Mesenchymal stem cell (in vitro differentiated cells and primary cell): ENCODE results near the gene JPH4.
A peak's percentile ranks its signal among the peaks of the same experiment; 100 is the strongest.

Source experiments
- DNase-seq: peaks from one replicate; pipeline ENCODE4 v3.0.0-alpha.2; 2013
- H2AFZ ChIP-seq: one replicate; pipeline ENCODE4 v1.6.1; 2013; ENCODE audit warnings: low read depth, mild to moderate bottlenecking, control low read depth, inconsistent platforms, low read length, moderate library complexity
- H2AK5ac ChIP-seq: 2 replicates; pipeline ENCODE4 v1.6.1; 2013; ENCODE audit warnings: low read length, moderate library complexity, mild to moderate bottlenecking, inconsistent platforms; ENCODE audit not compliant: severe bottlenecking
- H2BK120ac ChIP-seq: one replicate; pipeline ENCODE4 v1.6.1; 2013; ENCODE audit warnings: low read depth, mild to moderate bottlenecking, inconsistent platforms, low read length, moderate library complexity
- H2BK12ac ChIP-seq, 2 experiments: one replicate each; pipeline ENCODE4 v1.6.1; 2013; ENCODE audit warnings: inconsistent platforms in 2 of 2, low read length in 2 of 2, mild to moderate bottlenecking in 2 of 2, moderate library complexity in 2 of 2, control low read depth in 1 of 2
- H2BK15ac ChIP-seq: one replicate; pipeline ENCODE4 v1.6.1; 2013; ENCODE audit warnings: mild to moderate bottlenecking, low read depth, inconsistent platforms; ENCODE audit not compliant: poor library complexity, severe bottlenecking
- H2BK5ac ChIP-seq: 2 replicates; pipeline ENCODE4 v1.6.1; 2013; ENCODE audit warnings: low read depth, mild to moderate bottlenecking, low read length, control low read depth, inconsistent platforms; ENCODE audit not compliant: poor library complexity, severe bottlenecking
- H3K14ac ChIP-seq, 2 experiments: one replicate each; pipeline ENCODE4 v1.6.1; 2013; ENCODE audit warnings: inconsistent platforms in 2 of 2, low read length in 2 of 2, control low read depth in 1 of 2, mild to moderate bottlenecking in 1 of 2, moderate library complexity in 1 of 2
- H3K18ac ChIP-seq, 2 experiments: one replicate each; pipeline ENCODE4 v1.6.1; 2013; ENCODE audit warnings: inconsistent platforms in 2 of 2, low read length in 2 of 2, control low read depth in 1 of 2, low read depth in 1 of 2, mild to moderate bottlenecking in 1 of 2
- H3K23ac ChIP-seq, 2 experiments: one replicate each; pipeline ENCODE4 v1.6.1; 2013; ENCODE audit warnings: inconsistent platforms in 2 of 2, low read length in 2 of 2, mild to moderate bottlenecking in 2 of 2, moderate library complexity in 2 of 2, control low read depth in 1 of 2
- H3K27ac ChIP-seq: 2 replicates; pipeline ENCODE4 v1.5.1; 2013; ENCODE audit warnings: mild to moderate bottlenecking, moderate library complexity, low read length, control low read depth, inconsistent platforms; ENCODE audit not compliant: poor library complexity, severe bottlenecking
- H3K27me3 ChIP-seq, 2 experiments: 2 replicates each; pipeline versions ENCODE4 v1.6.1 to v1.7.0; 2013; ENCODE audit warnings: low read length in 2 of 2, mild to moderate bottlenecking in 2 of 2, moderate library complexity in 2 of 2, control low read depth in 1 of 2, inconsistent platforms in 1 of 2; ENCODE audit not compliant: control insufficient read depth in 1 of 2, insufficient read depth in 1 of 2
- H3K36me3 ChIP-seq, 2 experiments: 2 replicates each; pipeline versions ENCODE4 v1.6.1 to v1.7.0; 2013; ENCODE audit warnings: low read length in 2 of 2, control low read depth in 1 of 2, inconsistent platforms in 1 of 2, low read depth in 1 of 2, mild to moderate bottlenecking in 1 of 2; ENCODE audit not compliant: insufficient read depth in 2 of 2, control insufficient read depth in 1 of 2
- H3K4ac ChIP-seq, 2 experiments: one replicate each; pipeline ENCODE4 v1.6.1; 2013; ENCODE audit warnings: inconsistent platforms in 2 of 2, low read length in 2 of 2, mild to moderate bottlenecking in 2 of 2, moderate library complexity in 2 of 2, control low read depth in 1 of 2, low read depth in 1 of 2
- H3K4me1 ChIP-seq: 2 replicates; pipeline ENCODE4 v1.6.1; 2013; ENCODE audit warnings: low read depth, low read length, control low read depth; ENCODE audit not compliant: control insufficient read depth, insufficient read depth
- H3K4me2 ChIP-seq: 2 replicates; pipeline ENCODE4 v1.6.1; 2013; ENCODE audit warnings: low read length, mild to moderate bottlenecking, inconsistent platforms; ENCODE audit not compliant: poor library complexity, severe bottlenecking
- H3K4me3 ChIP-seq, 2 experiments: 2 replicates each; pipeline versions ENCODE4 v1.5.1 to v1.7.0; 2013; ENCODE audit warnings: low read length in 2 of 2, mild to moderate bottlenecking in 2 of 2, control low read depth in 1 of 2, low read depth in 1 of 2; ENCODE audit not compliant: insufficient read depth in 1 of 2
- H3K79me1 ChIP-seq: replicated peaks from 2 replicates; pipeline ENCODE4 v1.6.1; 2013; ENCODE audit warnings: mild to moderate bottlenecking, control low read depth, low read length, inconsistent platforms; ENCODE audit not compliant: poor library complexity, severe bottlenecking
- H3K9ac ChIP-seq: 2 replicates; pipeline ENCODE4 v1.7.0; 2013; ENCODE audit warnings: mild to moderate bottlenecking, low read length, moderate library complexity
- H3K9me3 ChIP-seq: 2 replicates; pipeline ENCODE4 v1.7.0; 2013; ENCODE audit warnings: mild to moderate bottlenecking, low read length; ENCODE audit not compliant: control insufficient read depth
- H4K8ac ChIP-seq: one replicate; pipeline ENCODE4 v1.6.1; 2013; ENCODE audit warnings: inconsistent platforms, mild to moderate bottlenecking, low read length, moderate library complexity
- H4K91ac ChIP-seq: one replicate; pipeline ENCODE4 v1.6.1; 2013; ENCODE audit warnings: mild to moderate bottlenecking, low read length, inconsistent platforms
- WGBS: methylation state at CpG from one replicate; pipeline ENCODE4 v1.1.7; 2013; ENCODE audit warnings: mixed read lengths; 5-methylcytosine and 5-hydroxymethylcytosine counted together

The JPH4 gene

DNA sequence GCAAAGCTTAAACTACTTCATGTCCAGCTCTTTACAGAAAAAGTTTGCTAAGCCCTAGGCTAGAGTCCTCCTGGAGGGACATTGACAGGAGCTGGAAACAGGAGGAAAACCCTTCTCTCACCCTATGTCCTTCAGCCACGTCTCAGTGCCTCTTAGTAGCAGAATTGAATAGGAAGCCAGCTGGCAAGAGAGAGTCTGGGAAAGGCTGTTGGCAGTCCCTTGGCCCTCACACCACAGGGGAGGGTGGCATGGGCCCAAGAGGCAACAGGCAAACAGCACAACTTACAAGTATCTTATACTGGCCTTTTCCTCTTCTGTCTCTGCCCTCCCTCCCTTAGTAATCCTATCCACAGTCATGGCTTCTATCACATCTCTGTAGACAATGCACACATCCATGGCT lies 29.9 kb upstream of the JPH4 start:
- Histone ChIP-seq H3K18ac (no peak overlapping the region), H3K23ac (no peak overlapping the region), H3K4me2 (no peak overlapping the region), H3K4ac (no peak overlapping the region), H4K91ac (no peak overlapping the region), H3K14ac (no peak overlapping the region), H3K4me3 (no peak overlapping the region), H3K9me3 (no peaks in the 10 kb centered on the region), H2BK120ac (no peak overlapping the region), H3K36me3 (no peaks in the 10 kb centered on the region), H3K4me1 (no peaks in the 10 kb centered on the region), H3K79me1 (no peaks in the 10 kb centered on the region), H3K27ac (no peak overlapping the region), H4K8ac (no peak overlapping the region), H3K9ac (no peak overlapping the region), H3K27me3 (peaks cover 26 to 60% of the 10 kb centered on the region in 2 experiments), H2AFZ (no peak overlapping the region), H2BK15ac (no peak overlapping the region), H2AK5ac (no peak overlapping the region), H2BK5ac (no peak overlapping the region), H2BK12ac (no peak overlapping the region)
- 0% methylated on average over 1 of the region's 1 CpG for WGBS
- no peak for DNase-seq

DNA sequence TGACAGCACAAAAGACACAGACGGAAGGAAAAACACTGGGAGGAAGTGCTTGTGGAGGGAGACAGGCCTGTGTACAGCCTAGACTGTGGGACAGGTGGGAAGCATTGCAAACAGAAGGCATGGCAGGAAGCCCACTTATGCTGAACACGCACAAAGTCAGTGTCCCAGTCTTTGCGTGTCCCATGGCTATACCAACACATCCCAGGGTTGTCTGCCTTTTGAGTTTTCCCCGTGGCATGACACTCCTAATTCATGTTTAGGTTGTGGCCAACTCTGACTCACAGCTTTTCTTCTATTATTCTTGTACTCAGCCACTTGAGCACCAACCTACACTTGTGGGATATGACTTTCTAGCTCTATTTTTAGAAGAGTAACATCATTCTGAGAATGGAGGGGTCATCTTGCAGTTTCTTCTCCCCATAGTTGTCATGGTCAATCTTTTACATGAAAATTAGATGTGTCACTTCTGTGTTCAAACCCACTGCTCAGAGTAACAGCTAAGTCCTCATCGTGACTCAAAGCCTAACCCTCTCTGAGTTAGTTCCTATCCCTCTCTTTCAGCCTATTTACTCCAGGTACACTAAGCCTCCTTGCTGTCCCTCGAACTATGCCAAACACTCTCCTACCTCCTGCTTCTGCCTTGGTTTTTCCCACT lies 27.5 kb upstream of the JPH4 start:
- Histone ChIP-seq H3K4me3 (no peak overlapping the region), H3K4ac (no peak overlapping the region), H4K8ac (no peak overlapping the region), H2BK120ac (no peak overlapping the region), H3K9me3 (no peaks in the 10 kb centered on the region), H2AK5ac (no peak overlapping the region), H3K23ac (no peak overlapping the region), H3K27me3 (peaks cover 24 to 49% of the 10 kb centered on the region in 2 experiments), H3K4me1 (no peaks in the 10 kb centered on the region), H3K4me2 (no peak overlapping the region), H2BK5ac (no peak overlapping the region), H3K9ac (no peak overlapping the region), H3K14ac (no peak overlapping the region), H3K36me3 (no peaks in the 10 kb centered on the region), H2BK15ac (no peak overlapping the region), H4K91ac (no peak overlapping the region), H2BK12ac (no peak overlapping the region), H3K18ac (no peak overlapping the region), H2AFZ (no peak overlapping the region), H3K79me1 (no peaks in the 10 kb centered on the region), H3K27ac (no peak overlapping the region)
- DNase-seq: peak; percentile 4
- 55% methylated on average over 6 of the region's 6 CpGs for WGBS

GRCh38 chr14:23604675-23605170 lies 26.1 kb upstream of the JPH4 start:
- WGBS: 94% methylated on average over 3 of the region's 3 CpGs
- no peak overlapping the region for H3K4me3 ChIP-seq

GRCh38 chr14:23604148-23604547 lies 25.6 kb upstream of the JPH4 start:
- no peak overlapping the region for H2AK5ac ChIP-seq
- no peak overlapping the region for H3K23ac ChIP-seq
- no peak overlapping the region for H2BK5ac ChIP-seq
- no peak overlapping the region for H2AFZ ChIP-seq
- H3K9ac ChIP-seq: no peak overlapping the region
- H2BK12ac ChIP-seq: no peak overlapping the region
- no peak overlapping the region for H3K4me2 ChIP-seq
- H4K8ac ChIP-seq: no peak overlapping the region
- no peak overlapping the region for H2BK15ac ChIP-seq
- H3K9me3 ChIP-seq: peaks cover 3% of the 10 kb centered on the region
- H3K36me3 ChIP-seq: no peaks in the 10 kb centered on the region
- H3K18ac ChIP-seq: no peak overlapping the region
- no peak overlapping the region for H4K91ac ChIP-seq
- no peak for DNase-seq
- H3K14ac ChIP-seq: no peak overlapping the region
- H3K27me3 ChIP-seq: peaks cover 16 to 38% of the 10 kb centered on the region in 2 experiments
- no peak overlapping the region for H3K27ac ChIP-seq
- WGBS: 64% methylated on average over 2 of the region's 2 CpGs
- H3K4me1 ChIP-seq: no peaks in the 10 kb centered on the region
- no peaks in the 10 kb centered on the region for H3K79me1 ChIP-seq
- H3K4ac ChIP-seq: no peak overlapping the region
- no peak overlapping the region for H2BK120ac ChIP-seq
- H3K4me3 ChIP-seq: no peak overlapping the region

More at GRCh38 chr14:23604675-23605170, 26.1 kb upstream of the JPH4 start:
- Histone ChIP-seq H4K8ac (no peak overlapping the region), H2BK12ac (no peak overlapping the region), H2BK5ac (no peak overlapping the region), H3K4me1 (no peaks in the 10 kb centered on the region), H2AFZ (no peak overlapping the region), H3K36me3 (no peaks in the 10 kb centered on the region), H3K9ac (no peak overlapping the region), H3K9me3 (no peaks in the 10 kb centered on the region), H3K4me2 (no peak overlapping the region), H2BK120ac (no peak overlapping the region), H3K79me1 (no peaks in the 10 kb centered on the region), H2BK15ac (no peak overlapping the region), H3K27me3 (peaks cover 16 to 40% of the 10 kb centered on the region in 2 experiments), H4K91ac (no peak overlapping the region), H3K23ac (no peak overlapping the region), H2AK5ac (no peak overlapping the region), H3K18ac (no peak overlapping the region), H3K4ac (no peak overlapping the region), H3K27ac (no peak overlapping the region), H3K14ac (no peak overlapping the region)
- no peak for DNase-seq
